Brain pericyte (primary cell): ENCODE results near the gene ZSCAN22.
"Not testable (repeated sequence)": the region's sequence is repeated elsewhere in the genome, so short reads cannot be mapped to it uniquely, and the experiment has no call there.

Experiments used
- DNase-seq: peaks from one replicate; pipeline ENCODE4 v3.0.0-alpha.2; 2012; ENCODE audit warnings: low read depth, low spot score

Gene ZSCAN22

GRCh38 chr19:58326914-58327726 is at the start of gene ZSCAN22:
TSS of gene ZSCAN22 (plus strand) at chr19:58326994. CDS start at chr19:58334803, 7,809 bp downstream.
- peak; percentile 86 for DNase-seq

- DNase-seq: no peak
Measured at GRCh38 chr19:58277197-58277596, 49.6 kb upstream of the ZSCAN22 start.

GRCh38 chr19:58277748-58278540 is 48.9 kb upstream of the ZSCAN22 start:
- DNase-seq: no peak

DNA sequence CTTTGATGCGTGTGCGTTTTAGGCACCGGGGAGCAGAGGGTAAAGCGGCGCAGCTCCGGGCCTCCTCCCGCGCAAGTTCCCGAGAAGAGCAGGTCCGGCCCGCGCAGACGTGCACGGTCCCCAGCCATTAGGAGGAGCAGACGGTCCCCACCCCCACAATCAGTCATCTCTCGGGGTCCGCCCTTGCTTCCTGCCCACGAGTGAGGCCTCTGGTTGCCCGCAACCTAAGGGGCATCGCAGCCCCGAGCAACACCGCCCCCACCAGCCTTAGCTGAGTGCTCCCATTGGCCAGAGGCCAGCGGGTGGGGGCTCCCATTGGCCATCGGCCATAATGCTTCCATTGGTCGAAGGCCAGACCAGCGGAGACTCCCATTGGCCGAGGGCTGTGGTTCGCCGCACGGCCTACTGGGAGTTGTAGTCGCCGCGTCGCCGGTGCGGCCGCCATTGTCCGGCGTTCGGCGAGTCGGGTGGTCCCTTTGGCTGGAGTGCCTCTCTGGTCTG is 48.2 kb upstream of the ZSCAN22 start, which contains the start of gene ZNF8:
Gene ZNF8 (plus strand): TSS at position 415 of the 501 bp plus-strand sequence. CDS start 127 bp downstream, outside the sequence.
- DNase-seq: peak; percentile 96

DNA sequence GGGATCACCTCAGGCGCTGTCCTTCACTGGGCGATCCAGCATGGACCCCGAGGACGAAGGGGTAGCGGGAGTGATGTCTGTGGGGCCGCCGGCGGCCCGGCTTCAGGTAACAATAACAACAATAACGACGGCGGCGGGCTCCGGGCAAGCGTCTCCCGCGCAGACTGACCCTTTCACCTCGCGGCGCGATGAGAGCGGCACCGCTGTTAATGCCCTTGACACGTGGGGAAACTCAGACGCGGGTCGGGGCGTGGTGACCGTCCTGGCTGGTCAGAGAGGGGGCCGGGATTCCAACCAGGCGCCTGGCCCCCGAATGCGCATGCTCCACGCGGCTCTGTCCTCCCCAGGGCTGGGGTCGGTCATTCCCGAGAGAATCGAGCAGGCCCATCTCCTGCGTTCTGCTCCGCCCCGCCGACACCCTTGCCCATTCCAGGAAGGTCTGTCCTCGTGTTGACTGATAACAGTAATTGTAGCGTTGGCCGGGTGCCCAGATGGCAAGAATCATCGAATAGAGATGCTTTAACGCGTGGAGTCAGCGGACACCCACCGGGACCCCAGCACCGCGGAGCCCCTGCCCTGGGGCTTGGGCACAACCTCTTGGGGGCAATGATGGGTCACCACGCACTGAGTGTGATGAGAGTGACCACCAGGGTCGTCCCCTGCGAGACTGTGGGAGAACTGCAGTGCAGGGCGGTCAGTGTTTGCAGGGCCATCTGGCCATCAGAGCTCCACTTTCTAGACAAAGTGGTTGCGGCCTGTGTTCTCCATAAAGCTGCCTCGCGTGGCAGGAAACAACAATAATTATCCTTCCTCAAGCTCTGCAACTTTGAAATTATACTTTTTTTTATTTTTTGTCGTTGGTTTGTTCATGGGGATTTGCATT is 47.5 kb upstream of the ZSCAN22 start:
- DNase-seq: no peak

GRCh38 chr19:58279925-58280316 is 46.9 kb upstream of the ZSCAN22 start:
- DNase-seq: no peak

DNA sequence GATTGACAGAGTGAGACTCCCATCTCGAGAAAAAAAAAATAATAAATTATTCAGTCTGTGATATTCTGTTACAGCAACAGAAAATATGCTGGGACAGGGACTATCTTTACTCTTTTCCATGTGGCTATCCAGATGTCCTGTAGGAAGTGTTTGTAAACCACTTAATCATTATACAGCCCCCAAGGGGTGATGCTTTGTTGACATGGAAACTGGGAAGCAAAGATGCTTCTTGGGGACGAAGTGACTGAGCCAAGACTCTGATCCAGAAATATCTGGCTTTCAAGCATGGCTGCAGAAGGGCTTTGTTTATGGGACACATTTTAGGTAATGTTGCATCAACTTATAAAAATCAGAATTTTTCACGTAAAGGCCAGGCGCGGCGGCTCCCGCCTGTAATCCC is 42.6 kb upstream of the ZSCAN22 start:
- DNase-seq: no peak

DNA sequence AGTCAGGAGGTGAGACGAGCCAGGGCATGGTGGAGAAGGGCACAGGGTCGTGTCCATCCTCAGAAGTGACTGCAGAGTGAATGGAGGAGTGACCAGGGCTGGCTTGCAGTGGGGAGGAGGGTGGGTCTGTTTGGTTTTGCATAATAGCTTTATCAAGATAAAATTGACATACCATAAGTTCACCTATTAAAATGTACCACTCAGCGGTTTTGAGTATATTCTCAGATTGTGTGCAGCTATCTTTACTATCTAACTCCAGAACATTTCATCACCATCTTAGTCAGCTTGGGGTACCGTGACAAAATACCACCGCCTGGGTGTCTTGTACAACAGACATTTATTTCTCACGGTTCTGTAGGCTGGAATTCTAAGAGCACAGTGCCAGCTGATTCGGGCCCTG is 34.9 kb upstream of the ZSCAN22 start:
- DNase-seq: no peak

DNA sequence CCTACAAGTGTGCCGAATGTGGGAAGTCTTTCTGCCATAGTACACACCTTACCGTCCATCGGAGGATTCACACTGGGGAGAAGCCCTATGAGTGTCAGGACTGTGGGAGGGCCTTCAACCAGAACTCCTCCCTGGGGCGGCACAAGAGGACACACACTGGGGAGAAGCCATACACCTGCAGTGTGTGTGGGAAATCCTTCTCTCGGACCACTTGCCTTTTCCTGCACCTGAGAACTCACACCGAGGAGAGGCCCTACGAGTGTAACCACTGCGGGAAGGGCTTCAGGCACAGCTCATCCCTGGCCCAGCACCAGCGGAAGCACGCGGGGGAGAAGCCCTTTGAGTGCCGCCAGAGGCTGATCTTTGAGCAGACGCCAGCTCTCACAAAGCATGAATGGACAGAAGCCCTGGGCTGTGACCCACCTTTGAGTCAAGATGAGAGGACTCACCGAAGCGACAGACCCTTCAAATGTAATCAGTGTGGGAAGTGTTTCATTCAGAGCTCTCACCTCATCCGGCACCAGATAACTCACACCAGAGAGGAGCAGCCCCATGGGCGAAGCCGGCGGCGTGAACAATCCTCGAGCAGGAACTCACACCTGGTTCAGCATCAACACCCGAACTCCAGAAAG is 31.9 kb upstream of the ZSCAN22 start:
- no peak for DNase-seq

DNA sequence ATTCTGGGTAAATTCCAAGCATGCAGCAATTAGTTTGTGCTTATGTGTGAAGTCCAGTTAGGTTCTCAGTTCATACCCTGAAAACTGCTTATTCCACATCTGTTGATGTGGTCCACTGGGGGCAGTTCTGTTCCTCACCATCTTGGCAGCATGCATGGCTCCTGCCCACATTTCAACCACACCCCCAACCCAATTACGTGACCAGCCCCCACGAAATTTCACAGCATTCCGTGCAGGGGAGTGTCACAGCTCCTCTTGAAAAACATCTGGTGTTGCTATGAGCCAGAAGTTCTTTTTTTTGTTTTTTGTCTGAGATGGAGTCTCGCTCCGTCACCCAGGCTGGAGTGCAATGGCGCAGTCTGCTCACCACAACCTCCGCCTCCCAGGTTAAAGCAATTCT is 30.7 kb upstream of the ZSCAN22 start:
- DNase-seq: no peak

DNA sequence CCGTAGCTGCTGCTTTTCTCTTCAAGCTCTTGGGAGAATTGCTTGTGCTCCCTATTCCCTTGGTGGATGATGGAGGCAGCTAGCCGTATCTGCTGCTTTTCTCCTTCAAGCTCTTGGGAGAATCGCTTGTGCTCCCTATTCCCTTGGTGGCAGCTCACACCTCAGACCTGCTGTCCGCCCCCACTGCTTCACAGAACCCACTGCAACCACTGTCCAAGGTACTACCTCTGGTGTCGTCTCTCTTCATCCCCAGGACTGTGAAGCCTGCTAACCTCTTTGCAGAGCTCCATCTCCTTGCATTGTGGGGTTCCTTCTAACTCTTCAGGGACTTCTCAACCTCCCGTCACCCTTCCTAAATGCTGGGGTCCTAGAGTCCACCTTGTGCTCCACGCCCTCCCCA is 26.2 kb upstream of the ZSCAN22 start:
- DNase-seq: no peak

DNA sequence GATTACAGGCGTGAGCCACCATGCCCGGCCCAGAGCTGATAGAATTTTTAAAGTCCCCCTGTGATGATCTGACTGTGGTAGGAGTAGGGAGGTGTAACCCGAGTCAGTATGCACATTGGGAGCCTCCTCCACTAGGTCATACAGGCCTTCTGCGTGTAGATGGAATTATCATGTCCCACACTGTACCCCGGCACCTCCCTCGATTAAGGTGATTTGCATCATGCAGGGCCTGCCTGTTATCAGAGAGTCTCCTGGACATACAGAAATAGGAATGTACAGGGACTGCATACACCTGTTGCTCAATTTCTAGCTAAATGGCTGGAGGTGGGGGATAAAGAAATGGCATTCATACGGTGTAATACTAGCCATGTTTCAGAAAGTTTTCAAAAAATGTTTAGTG is 22.5 kb upstream of the ZSCAN22 start:
- DNase-seq: no peak

GRCh38 chr19:58304748-58305064 is 22.1 kb upstream of the ZSCAN22 start:
- DNase-seq: no peak

GRCh38 chr19:58305065-58305931 is 21.5 kb upstream of the ZSCAN22 start, which contains the start of gene ERVK3-1:
TSS of gene ERVK3-1 (plus strand) at chr19:58305377. CDS start at chr19:58312169, 6,792 bp downstream.
- peak; percentile 89 for DNase-seq

GRCh38 chr19:58305932-58306323 is 20.9 kb upstream of the ZSCAN22 start:
- DNase-seq: no peak

DNA sequence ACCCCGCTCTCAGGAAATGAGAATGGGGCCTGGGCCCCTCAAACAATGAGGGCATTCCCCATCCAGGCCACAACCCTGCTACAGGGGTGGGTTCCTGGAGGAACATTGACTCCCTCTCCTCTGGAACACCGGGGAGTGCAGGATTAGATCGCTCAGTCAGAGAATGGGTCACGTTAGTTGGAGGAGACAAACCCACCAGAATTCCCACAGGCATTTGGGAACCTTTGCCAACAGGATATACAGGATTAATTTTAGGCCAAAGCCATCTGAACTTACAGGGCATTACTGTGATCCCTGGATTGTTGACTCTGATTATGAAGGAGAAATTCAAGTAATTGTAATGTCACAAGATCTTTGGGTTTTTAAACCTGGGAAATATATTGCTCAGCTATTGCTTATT is 19.1 kb upstream of the ZSCAN22 start:
- DNase-seq: no peak

- not testable (repeated sequence) for DNase-seq
Measured at GRCh38 chr19:58310685-58311084, 16.1 kb upstream of the ZSCAN22 start.

GRCh38 chr19:58311345-58311865 is 15.4 kb upstream of the ZSCAN22 start:
- DNase-seq: no peak

- no peak for DNase-seq
Measured at GRCh38 chr19:58315580-58315979, 11.2 kb upstream of the ZSCAN22 start.
